Body of pancreas (tissue), 4 donors: ENCODE data around the gene NEK7. TPM values are rescaled to one million over a fixed set of nuclear protein-coding genes. Genes with fewer than 3 reads are reported as not detected.
"Not testable (repeated sequence)": the region's sequence is repeated elsewhere in the genome, so short reads cannot be mapped to it uniquely, and the experiment has no call there.

Experiments used
- ATAC-seq: fragments of 150-250 bp; one replicate; pipeline ENCODE4 v1.9.1; 2016
- DNase-seq, 4 donors: peaks; one replicate each; pipeline ENCODE4 v3.0.0-alpha.2; 2019
- H3K27ac ChIP-seq, 4 donors: fragments of 200-600 bp; sonication (generic); 1 replicate in 3 of 4; 2 replicates in 1 of 4; pipeline versions ENCODE4 v1.5.1 to v1.6.1; 2016 to 2019; ENCODE audit warnings: mild to moderate bottlenecking in 1 of 4, mixed read lengths in 1 of 4, moderate library complexity in 1 of 4
- H3K27me3 ChIP-seq, 2 donors: fragments of 200-600 bp; sonication (generic); one replicate each; pipeline ENCODE4 v1.6.0; 2016; ENCODE audit warnings: mild to moderate bottlenecking in 1 of 2
- H3K36me3 ChIP-seq, 2 donors: fragments of 200-600 bp; sonication (generic); replicated peaks in 1 of 2; 2 replicates each; pipeline ENCODE4 v1.5.1; 2016; ENCODE audit warnings: low read depth in 2 of 2; ENCODE audit not compliant: insufficient read depth in 1 of 2
- H3K4me1 ChIP-seq: fragments of 200-600 bp; sonication (generic); one replicate; pipeline ENCODE4 v1.6.0; 2016
- H3K4me3 ChIP-seq, 2 donors: fragments of 200-600 bp; sonication (generic); 1 replicate in 1 of 2; 2 replicates in 1 of 2; pipeline ENCODE4 v1.5.1; 2016 to 2019
- H3K9me3 ChIP-seq, 3 donors: fragments of 200-600 bp; sonication (generic); 1 replicate in 2 of 3; 2 replicates in 1 of 3; pipeline ENCODE4 v1.5.1; 2016
- POLR2A ChIP-seq, 3 donors: fragments of 450-650 bp; IDR thresholded peaks; one replicate each; pipeline ENCODE4 v1.6.1; 2016; ENCODE audit warnings: antibody characterized with exemption in 3 of 3, mild to moderate bottlenecking in 2 of 3
- WGBS, 2 donors: methylation state at CpG; one replicate each; pipeline ENCODE4 v1.1.5; 2017; 5-methylcytosine and 5-hydroxymethylcytosine counted together
- intact Hi-C: fragments of 100-400 bp; cut with DNase I; formaldehyde crosslinking; loops from one replicate; pipeline ENCODE4 v1.15.1; 2023
- total RNA-seq, 2 donors: library from RNA; depleted of rRNA; stranded (reverse); fragments of >200 nt; gene quantifications; one replicate each; pipeline ENCODE4 v1.1.0, GENCODE V29; 2016
- TF ChIP-seq, protein P1 (sequence below), 7 experiments: fragments of 450-650 bp in 4 of 7; fragments of 200-600 bp in 3 of 7; sonication (generic) in 3 of 7; IDR thresholded peaks; one replicate each; pipeline ENCODE4 v1.5.1; 2016 to 2019; ENCODE audit warnings: antibody characterized with exemption in 7 of 7

Gene NEK7
- total RNA-seq, 2 donors from 2014 or later = 39.2 to 49.5 TPM

DNA sequence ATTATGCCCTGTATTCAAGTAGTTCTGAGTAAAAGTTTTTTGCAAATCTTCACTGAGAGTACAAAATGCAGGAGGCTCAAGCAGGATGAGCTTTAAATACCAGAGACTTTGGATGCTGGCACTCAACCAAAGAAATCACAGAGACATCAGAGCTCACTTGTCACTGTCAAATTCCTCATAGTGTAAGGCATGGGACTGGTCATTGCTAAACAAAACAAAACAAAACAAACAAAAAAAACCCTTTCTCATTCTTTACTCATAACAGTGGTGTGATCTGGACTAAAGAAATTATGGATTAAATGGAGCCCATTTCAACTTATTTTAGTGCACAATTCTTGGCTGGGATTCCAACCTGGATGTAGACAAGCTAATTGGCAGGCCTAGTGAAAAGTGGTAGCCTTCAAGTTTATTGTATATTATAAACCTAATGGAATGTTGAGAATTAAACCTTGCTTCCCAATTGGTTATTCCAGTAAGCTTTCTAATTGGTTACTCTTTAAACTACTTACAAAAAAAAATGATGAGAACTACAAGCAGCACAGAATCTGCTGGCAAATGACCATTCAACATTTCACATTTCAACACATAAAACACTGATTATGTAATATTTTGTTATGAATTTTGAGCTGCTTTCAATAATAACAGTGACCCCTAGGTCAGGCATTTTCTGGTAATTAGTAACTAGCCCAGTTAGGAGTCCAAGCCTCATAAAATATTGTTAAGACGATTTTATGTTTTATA, 30.6 kb upstream of the NEK7 start:
- H3K4me3 ChIP-seq = no peak overlapping the region
- H3K27ac ChIP-seq = no peak overlapping the region
- H3K27me3 ChIP-seq = no peaks in the 10 kb centered on the region
- TF ChIP-seq POLR2A (IDR thresholded peaks at IDR 0.05) = no peak
- TF ChIP-seq, protein P1, sequence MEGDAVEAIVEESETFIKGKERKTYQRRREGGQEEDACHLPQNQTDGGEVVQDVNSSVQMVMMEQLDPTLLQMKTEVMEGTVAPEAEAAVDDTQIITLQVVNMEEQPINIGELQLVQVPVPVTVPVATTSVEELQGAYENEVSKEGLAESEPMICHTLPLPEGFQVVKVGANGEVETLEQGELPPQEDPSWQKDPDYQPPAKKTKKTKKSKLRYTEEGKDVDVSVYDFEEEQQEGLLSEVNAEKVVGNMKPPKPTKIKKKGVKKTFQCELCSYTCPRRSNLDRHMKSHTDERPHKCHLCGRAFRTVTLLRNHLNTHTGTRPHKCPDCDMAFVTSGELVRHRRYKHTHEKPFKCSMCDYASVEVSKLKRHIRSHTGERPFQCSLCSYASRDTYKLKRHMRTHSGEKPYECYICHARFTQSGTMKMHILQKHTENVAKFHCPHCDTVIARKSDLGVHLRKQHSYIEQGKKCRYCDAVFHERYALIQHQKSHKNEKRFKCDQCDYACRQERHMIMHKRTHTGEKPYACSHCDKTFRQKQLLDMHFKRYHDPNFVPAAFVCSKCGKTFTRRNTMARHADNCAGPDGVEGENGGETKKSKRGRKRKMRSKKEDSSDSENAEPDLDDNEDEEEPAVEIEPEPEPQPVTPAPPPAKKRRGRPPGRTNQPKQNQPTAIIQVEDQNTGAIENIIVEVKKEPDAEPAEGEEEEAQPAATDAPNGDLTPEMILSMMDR (IDR thresholded peaks at IDR 0.05) = no peak
- 11 to 18% methylated on average over 1 of the region's 1 CpG for WGBS, 2 donors
- no peaks in the 10 kb centered on the region for H3K36me3 ChIP-seq
- no peaks in the 10 kb centered on the region for H3K9me3 ChIP-seq
- DNase-seq (peak in 1 of 4 donors; percentile 20), ATAC-seq (peak; percentile 71)
- intact Hi-C loops = no loop called here
- H3K4me1 ChIP-seq = no peaks in the 10 kb centered on the region

DNA sequence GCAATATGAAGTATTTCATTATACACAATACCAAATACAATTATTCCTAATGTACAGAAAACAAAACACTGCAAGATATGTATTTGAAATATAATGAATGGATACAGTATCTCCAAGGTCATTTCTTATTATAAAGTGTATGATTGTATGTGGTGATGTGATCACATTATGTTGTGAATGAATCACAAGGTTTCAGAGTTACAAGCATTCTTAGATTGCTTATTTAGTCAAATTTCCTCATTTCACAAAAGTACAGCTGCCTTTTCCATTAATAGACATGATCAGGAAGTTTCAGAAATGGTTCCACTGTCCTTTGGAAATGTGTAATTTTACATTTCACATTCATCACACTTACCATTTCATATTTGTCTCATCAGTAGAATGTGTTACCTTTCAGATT, 28.3 kb upstream of the NEK7 start:
- TF ChIP-seq POLR2A (IDR thresholded peaks at IDR 0.05) = no peak
- TF ChIP-seq, protein P1 (IDR thresholded peaks at IDR 0.05) = no peak

DNA sequence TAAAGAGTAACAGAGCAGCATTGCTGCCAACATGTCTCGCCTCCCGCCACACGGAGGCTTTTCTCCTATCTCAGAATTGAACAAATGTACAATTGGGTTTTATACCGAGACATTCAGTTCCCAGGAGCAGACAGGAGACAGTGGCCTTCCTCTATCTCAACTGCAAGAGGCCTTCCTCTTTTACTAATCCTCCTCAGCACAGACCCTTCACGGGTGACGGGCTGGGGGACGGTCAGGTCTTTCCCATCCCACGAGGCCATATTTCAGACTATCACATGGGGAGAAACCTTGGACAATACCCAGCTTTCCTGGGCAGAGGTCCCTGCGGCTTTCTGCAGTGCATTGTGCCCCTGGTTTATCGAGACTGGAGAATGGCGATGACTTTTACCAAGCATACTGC, 26.7 kb upstream of the NEK7 start:
- intact Hi-C loops, H3K4me1 ChIP-seq, H3K27ac ChIP-seq, H3K9me3 ChIP-seq, H3K27me3 ChIP-seq, DNase-seq, H3K36me3 ChIP-seq, H3K4me3 ChIP-seq, ATAC-seq: not testable (repeated sequence)
- WGBS, 2 donors = 83 to 90% methylated on average over 11 of the region's 11 CpGs

More for the DNA sequence above, 28.3 kb upstream of the NEK7 start:
- no peaks in the 10 kb centered on the region for H3K4me1 ChIP-seq
- H3K36me3 ChIP-seq = no peaks in the 10 kb centered on the region
- no peak for DNase-seq
- H3K4me3 ChIP-seq = no peak overlapping the region
- no peaks in the 10 kb centered on the region for H3K27me3 ChIP-seq
- no peaks in the 10 kb centered on the region for H3K9me3 ChIP-seq
- intact Hi-C loops = no loop called here
- ATAC-seq = no peak
- H3K27ac ChIP-seq = no peak overlapping the region

DNA sequence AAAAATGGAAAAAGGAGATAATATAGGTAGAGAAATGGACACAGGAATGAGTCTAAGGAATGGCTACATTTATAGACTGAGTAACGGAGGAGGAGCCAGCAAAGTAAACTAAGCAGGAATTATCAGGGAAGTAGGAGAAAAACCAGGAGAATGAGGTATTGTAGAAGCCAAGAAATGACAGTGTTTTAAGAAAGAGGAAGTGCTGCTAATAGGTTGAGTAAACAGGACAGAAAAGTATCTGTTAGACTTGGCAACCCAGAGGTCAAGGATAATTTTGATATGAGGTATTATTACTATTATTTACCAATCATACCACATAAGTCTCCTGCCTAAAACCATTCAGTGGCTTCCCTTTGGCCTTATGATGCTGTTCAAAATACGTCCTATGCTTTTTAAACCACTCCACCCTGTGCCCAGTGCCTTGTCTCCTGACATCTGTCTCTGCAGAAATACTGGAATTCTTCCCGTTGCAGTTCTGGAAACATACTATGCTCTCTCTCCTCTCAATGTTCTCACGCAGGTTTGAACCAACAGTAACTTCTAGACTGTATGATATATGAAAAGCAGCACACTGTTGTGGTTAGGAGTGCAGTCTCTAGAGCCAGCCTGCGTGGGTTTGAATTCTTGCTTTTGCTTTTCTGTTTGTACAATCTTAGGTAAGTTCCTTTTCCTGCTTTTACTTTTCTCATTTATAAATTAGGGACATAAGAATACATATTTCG, 24.6 kb upstream of the NEK7 start:
- Histone ChIP-seq H3K4me3 (no peak overlapping the region), H3K36me3 (no peaks in the 10 kb centered on the region), H3K27ac (no peak overlapping the region), H3K9me3 (no peaks in the 10 kb centered on the region), H3K4me1 (no peaks in the 10 kb centered on the region), H3K27me3 (no peaks in the 10 kb centered on the region)
- no peak for TF ChIP-seq POLR2A (IDR thresholded peaks at IDR 0.05)
- TF ChIP-seq, protein P1 (IDR thresholded peaks at IDR 0.05) = no peak
- no peak for DNase-seq
- 83% methylated on average over 6 of the region's 6 CpGs for WGBS, 2 donors
- intact Hi-C loops = no loop called here
- no peak for ATAC-seq

DNA sequence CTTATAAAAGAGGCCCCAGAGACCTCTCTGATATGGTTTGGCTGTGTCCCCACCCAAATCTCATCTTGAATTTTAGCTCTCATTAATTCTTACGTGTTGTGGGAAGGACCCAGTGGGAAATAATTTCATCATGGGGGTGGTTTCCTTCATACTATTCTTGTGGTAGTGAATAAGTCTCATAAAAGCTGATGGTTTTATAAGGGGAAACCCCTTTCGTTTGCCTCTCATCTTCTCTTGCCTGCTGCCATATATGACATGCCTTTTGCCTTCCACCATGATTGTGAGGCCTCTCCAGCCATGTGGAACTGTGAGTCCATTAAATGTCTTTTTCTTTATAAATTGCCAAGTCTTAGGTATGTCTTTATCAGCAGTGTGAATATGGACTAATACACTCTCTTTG, 22.5 kb upstream of the NEK7 start:
- intact Hi-C loops = no loop called here
- Histone ChIP-seq H3K4me1 (no peaks in the 10 kb centered on the region), H3K36me3 (no peaks in the 10 kb centered on the region), H3K27ac (no peak overlapping the region), H3K27me3 (no peaks in the 10 kb centered on the region), H3K4me3 (no peak overlapping the region), H3K9me3 (no peaks in the 10 kb centered on the region)
- 60 to 75% methylated on average over 2 of the region's 2 CpGs for WGBS, 2 donors
- DNase-seq (no peak), ATAC-seq (no peak)
- TF ChIP-seq, protein P1 (IDR thresholded peaks at IDR 0.05) = no peak
- TF ChIP-seq POLR2A (IDR thresholded peaks at IDR 0.05) = no peak
